Activated naive CD8-positive, alpha-beta T cell (primary cell): ENCODE results near the gene MRPL14.
"Not testable (repeated sequence)": the region's sequence is repeated elsewhere in the genome, so short reads cannot be mapped to it uniquely, and the experiment has no call there.

ENCODE experiments used
- H3K27ac Mint-ChIP-seq: one replicate; pipeline ENCODE4 v1.8.0; 2021; ENCODE audit warnings: mixed read lengths
- H3K27me3 Mint-ChIP-seq: one replicate; pipeline ENCODE4 v1.8.0; 2021; ENCODE audit warnings: mixed read lengths
- H3K36me3 Mint-ChIP-seq: one replicate; pipeline ENCODE4 v1.8.0; 2021; ENCODE audit warnings: mixed read lengths
- H3K4me1 Mint-ChIP-seq: one replicate; pipeline ENCODE4 v1.8.0; 2021; ENCODE audit warnings: low read depth, mixed read lengths
- H3K4me3 Mint-ChIP-seq: one replicate; pipeline ENCODE4 v1.8.0; 2021; ENCODE audit warnings: mild to moderate bottlenecking, mixed read lengths
- H3K9me3 Mint-ChIP-seq: one replicate; pipeline ENCODE4 v1.8.0; 2021; ENCODE audit warnings: low read depth, mixed read lengths

Gene MRPL14

DNA sequence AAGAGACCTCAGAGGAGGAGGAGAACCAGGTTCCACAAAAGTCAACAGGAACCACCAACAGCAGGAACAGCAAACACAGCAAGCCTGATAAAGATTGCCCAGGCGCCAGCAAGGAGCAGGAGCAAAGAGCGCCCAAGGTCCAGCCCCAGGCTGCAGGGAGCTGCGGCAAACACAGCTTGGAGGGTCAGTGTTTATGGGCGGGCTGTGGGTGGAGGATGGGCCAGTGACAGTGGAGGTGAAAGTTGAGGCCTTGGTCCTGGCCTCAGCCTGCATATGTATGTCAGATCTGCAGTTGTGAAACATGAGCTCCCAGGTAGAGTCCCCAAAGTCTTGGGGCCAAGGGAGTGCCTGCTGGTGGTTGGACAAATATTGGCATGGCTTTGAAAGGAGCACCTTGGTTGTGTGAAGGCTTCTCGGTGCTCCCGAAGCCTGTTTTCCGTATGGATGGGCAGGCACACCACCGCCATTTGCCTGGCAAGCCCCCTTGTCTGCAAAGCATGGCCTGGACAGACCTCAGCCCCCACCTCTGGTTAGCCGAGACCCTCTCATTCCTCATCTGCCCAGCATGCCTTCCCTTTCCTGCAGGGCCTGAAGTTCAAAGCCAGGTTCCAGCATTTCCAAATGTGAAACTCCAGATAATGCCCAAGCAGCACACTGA is 29.4 kb upstream of the MRPL14 start:
- no peaks in the 10 kb centered on the region for H3K36me3 Mint-ChIP-seq
- peaks cover 1% of the 10 kb centered on the region for H3K4me1 Mint-ChIP-seq
- H3K9me3 Mint-ChIP-seq: no peaks in the 10 kb centered on the region
- no peak overlapping the region for H3K27ac Mint-ChIP-seq
- H3K27me3 Mint-ChIP-seq: no peaks in the 10 kb centered on the region
- H3K4me3 Mint-ChIP-seq: no peak overlapping the region

DNA sequence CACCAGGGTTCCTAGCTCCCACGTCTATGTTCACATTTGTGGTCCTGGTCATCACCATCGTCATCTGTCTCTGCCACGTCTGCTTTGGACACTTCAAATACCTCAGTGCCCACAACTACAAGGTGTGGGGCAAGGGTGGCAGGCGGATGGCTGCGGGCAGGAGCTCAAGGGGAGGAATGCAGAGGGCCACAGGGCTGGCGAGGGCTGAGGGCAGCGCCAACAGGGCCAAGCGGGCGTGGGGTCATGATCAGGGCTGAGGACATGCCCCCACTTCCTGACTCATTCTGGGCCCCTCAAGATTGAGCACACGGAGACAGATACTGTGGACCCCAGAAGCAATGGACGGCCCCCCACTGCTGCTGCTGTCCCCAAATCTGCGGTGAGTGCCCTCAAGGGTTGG is 26.8 kb upstream of the MRPL14 start:
- Mint-ChIP-seq H3K4me3 (no peak overlapping the region), H3K27me3 (no peaks in the 10 kb centered on the region), H3K36me3 (peaks cover 2% of the 10 kb centered on the region), H3K4me1 (peaks cover 4% of the 10 kb centered on the region), H3K9me3 (no peaks in the 10 kb centered on the region), H3K27ac (no peak overlapping the region)

DNA sequence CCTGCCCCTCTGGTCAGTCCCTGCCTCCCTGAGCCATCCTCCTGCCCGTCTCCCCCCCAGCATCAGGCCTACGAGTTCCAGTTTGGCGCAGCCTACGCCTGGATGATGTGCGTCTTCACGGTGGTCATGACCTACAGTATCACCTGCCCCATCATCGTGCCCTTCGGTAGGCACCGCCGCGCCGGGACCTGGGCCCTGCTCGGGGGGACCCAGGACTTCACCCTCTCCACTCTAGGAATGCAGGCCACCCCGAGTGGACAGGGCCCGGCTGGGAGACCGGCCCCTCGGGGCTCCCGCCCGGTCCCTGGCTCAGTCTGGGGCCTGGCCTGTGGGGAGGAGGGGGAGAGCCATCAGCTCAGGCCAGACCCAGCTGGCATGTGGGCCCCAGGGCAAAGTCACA is 25.3 kb upstream of the MRPL14 start:
- H3K4me1 Mint-ChIP-seq: peaks cover 4% of the 10 kb centered on the region
- H3K27me3 Mint-ChIP-seq: no peaks in the 10 kb centered on the region
- no peak overlapping the region for H3K4me3 Mint-ChIP-seq
- no peaks in the 10 kb centered on the region for H3K9me3 Mint-ChIP-seq
- H3K27ac Mint-ChIP-seq: no peak overlapping the region
- H3K36me3 Mint-ChIP-seq: peaks cover 2% of the 10 kb centered on the region

DNA sequence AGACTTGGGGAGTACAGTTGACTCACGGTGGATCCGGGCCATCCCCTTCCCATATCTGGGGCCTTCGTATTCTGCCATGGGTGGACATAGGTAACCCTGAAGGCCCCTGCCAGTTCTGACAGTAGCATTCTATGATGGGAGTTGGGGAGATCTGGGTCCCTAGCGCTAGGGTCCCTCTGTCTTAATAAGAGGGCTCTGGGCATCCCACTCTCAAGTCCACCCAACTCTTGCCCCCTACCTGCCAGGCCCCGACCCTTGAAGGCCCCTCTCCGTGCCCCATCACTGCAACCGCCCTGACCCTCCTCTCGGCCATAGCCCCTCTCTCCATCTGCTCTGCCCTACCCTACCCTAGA is 24.8 kb upstream of the MRPL14 start:
- Mint-ChIP-seq H3K9me3 (no peaks in the 10 kb centered on the region), H3K36me3 (peaks cover 2% of the 10 kb centered on the region), H3K27ac (no peak overlapping the region), H3K4me1 (peaks cover 4% of the 10 kb centered on the region), H3K27me3 (no peaks in the 10 kb centered on the region), H3K4me3 (no peak overlapping the region)

DNA sequence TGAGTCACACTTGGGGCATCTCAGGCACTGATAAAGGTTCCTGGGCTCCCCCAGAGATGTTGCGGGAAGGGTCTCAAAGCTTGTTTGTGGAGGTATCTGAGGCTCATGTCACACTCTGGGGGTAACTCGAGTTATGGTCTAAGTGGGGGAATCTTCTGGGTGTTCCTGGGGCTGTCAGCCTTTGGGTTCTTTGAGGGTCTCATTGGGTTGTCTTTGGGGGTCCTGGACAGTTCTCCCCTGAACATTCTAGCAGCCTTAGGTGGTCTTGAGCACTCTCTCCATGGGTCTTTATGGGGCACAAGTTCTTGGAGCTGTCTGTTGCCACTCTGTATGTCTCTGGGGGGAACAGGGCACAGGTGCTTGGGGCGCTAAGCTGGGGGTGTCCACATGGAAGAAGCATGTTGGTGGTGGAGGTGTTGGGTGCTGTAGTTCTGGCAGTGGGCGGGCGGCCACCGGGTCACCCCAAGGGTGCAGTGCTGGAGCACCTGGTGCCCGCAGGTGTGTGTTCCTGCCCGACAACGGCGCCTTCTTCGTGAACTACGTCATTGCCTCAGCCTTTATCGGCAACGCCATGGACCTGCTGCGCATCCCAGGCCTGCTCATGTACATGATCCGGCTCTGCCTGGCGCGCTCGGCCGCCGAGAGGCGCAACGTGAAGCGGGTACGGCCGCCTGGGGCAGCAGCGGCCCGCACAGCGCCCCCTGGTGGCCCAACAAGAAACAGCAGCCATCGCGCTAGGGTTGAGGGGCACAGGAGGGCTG is 24.3 kb upstream of the MRPL14 start:
- H3K4me1 Mint-ChIP-seq: peaks cover 4% of the 10 kb centered on the region
- no peaks in the 10 kb centered on the region for H3K9me3 Mint-ChIP-seq
- H3K27ac Mint-ChIP-seq: no peak overlapping the region
- H3K27me3 Mint-ChIP-seq: no peaks in the 10 kb centered on the region
- H3K36me3 Mint-ChIP-seq: peaks cover 2% of the 10 kb centered on the region
- no peak overlapping the region for H3K4me3 Mint-ChIP-seq

DNA sequence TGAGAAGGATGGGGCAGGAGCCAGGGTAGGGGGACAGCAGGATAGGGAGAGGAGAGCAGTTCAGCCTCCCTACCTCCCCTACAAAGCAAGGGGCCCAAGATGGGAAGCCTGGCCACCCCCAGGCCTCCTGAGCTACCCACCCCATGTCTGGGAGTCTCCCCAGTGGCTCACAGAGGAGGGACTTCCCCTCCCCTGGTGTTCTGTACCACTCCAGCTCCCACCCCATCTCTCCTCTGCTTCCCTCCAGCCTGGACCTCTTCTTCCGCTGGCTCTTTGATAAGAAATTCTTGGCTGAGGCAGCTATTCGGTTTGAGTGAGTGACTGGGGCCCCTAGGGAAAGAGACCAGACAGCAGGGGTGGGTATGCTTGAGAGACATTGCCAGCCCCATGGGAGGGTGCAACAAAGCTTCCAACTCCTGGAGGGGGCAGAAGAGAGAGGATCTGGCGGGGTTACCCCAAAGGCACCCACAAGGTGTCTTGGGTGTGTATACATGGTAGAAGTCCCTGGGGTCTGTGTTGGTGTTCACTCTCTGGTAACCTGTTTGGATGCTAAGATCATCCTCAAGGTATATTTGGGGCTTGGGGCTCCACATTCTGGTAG is 23.2 kb upstream of the MRPL14 start:
- no peaks in the 10 kb centered on the region for H3K27me3 Mint-ChIP-seq
- H3K4me3 Mint-ChIP-seq: no peak overlapping the region
- H3K9me3 Mint-ChIP-seq: no peaks in the 10 kb centered on the region
- H3K4me1 Mint-ChIP-seq: peaks cover 4% of the 10 kb centered on the region
- no peak overlapping the region for H3K27ac Mint-ChIP-seq
- peaks cover 2% of the 10 kb centered on the region for H3K36me3 Mint-ChIP-seq

DNA sequence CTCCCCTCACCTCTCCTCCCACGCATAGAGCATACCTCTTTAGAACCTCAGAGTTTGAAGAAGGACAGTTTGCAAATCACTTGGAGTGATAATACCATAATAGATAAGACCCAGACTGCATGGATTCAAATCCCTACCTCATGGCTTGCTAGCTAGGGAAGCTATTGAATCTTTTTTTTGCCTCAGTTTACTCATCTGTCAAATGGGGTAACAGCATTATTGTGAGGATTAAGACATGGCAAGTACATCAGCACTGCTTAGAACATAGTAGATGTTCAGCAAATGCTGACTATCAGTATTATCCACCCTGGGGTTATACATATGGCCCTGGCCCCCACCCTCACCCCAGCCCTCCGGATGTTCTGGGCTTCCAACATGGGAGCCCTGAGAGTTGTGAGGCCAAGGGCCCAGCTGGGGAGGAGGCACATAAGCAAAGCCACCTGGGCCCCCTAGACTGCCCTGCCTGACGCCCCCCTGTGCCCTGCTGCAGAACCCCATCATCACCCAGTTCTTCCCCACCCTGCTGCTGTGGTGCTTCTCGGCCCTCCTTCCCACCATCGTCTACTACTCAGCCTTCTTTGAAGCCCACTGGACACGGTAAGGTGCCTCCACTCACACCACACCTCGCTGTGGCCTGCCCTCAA is 22.2 kb upstream of the MRPL14 start:
- no peak overlapping the region for H3K4me3 Mint-ChIP-seq
- peaks cover 4% of the 10 kb centered on the region for H3K4me1 Mint-ChIP-seq
- H3K27me3 Mint-ChIP-seq: no peaks in the 10 kb centered on the region
- no peaks in the 10 kb centered on the region for H3K9me3 Mint-ChIP-seq
- peaks cover 2% of the 10 kb centered on the region for H3K36me3 Mint-ChIP-seq
- H3K27ac Mint-ChIP-seq: no peak overlapping the region

DNA sequence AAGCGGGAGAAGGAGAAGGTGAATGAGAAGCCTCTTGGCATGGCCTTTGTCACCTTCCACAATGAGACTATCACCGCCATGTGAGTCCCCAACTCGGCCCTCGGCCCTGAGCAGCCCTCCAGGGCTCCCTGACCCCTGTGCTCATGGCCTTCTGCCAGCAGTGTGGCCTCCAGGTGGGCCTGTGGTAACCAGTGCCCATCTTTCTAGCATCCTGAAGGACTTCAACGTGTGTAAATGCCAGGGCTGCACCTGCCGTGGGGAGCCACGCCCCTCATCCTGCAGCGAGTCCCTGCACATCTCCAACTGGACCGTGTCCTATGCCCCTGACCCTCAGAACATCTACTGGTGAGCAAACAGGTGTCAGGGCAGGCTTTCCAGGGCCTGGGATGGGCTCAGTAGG is 21.1 kb upstream of the MRPL14 start:
- Mint-ChIP-seq H3K27ac (no peak overlapping the region), H3K27me3 (no peaks in the 10 kb centered on the region), H3K36me3 (peaks cover 2% of the 10 kb centered on the region), H3K9me3 (no peaks in the 10 kb centered on the region), H3K4me1 (peaks cover 4% of the 10 kb centered on the region), H3K4me3 (no peak overlapping the region)

DNA sequence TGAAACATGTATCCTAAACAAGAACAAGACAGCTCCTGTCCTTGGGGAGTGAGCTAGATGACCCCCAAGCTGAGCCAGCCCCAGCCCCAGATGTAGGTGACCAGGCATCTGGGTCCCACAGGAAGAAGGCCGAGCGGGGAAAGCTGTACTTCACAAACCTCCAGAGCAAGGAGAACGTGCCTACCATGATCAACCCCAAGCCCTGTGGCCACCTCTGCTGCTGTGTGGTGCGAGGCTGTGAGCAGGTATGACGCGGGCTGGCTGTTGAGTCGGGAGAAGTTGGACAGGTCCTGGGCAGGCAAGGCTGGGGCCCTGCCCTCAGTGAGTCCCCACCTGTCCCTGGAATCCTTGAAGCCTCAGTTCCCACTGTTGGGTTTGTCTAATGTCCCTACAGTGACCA is 20.0 kb upstream of the MRPL14 start:
- Mint-ChIP-seq H3K27ac (no peak overlapping the region), H3K4me1 (peaks cover 4% of the 10 kb centered on the region), H3K36me3 (peaks cover 2% of the 10 kb centered on the region), H3K4me3 (no peak overlapping the region), H3K9me3 (no peaks in the 10 kb centered on the region), H3K27me3 (no peaks in the 10 kb centered on the region)

DNA sequence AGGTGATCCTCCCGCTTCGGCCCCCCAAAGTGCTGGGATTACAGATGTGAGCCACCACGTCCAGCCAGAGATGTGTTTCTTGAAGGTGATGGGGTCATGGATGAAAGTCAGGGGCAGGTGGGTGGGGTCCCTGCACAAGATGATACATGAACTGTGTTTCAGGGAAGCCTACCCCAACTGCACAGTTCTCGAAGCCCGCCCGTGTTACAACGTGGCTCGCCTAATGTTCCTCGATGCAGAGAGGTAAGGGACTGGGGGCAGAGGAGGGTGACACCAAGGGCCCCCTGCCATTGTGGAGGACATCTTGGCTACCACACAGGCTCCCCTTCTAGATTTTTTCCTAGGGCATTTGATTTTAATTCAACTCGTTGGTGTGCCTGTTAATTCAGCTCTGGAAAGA is 19.4 kb upstream of the MRPL14 start:
- Mint-ChIP-seq H3K4me3 (no peak overlapping the region), H3K9me3 (no peaks in the 10 kb centered on the region), H3K4me1 (peaks cover 3% of the 10 kb centered on the region), H3K27ac (no peak overlapping the region), H3K27me3 (no peaks in the 10 kb centered on the region), H3K36me3 (peaks cover 2% of the 10 kb centered on the region)

DNA sequence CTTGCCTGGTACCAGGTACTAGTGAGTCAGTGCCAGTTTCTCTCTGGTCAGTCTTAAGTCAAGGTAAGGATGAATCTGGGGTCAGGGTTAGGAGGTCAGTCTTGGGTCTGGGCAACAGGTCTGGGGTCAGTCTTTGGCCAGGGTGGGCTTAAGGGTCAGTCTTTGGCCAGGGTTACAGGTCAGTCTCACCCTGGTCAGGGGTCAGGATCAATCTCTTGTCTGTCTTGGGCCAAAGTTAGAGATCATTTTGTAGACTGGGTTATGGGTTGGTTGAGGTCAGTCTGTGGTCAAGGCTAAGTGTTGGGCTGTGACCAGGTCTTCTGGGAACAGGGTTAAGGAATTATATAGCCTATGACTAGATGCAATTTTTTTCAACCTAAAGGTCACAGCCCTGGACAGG is 18.6 kb upstream of the MRPL14 start:
- no peaks in the 10 kb centered on the region for H3K4me1 Mint-ChIP-seq
- no peak overlapping the region for H3K4me3 Mint-ChIP-seq
- no peaks in the 10 kb centered on the region for H3K27me3 Mint-ChIP-seq
- H3K36me3 Mint-ChIP-seq: peaks cover 2% of the 10 kb centered on the region
- H3K27ac Mint-ChIP-seq: no peak overlapping the region
- H3K9me3 Mint-ChIP-seq: no peaks in the 10 kb centered on the region

DNA sequence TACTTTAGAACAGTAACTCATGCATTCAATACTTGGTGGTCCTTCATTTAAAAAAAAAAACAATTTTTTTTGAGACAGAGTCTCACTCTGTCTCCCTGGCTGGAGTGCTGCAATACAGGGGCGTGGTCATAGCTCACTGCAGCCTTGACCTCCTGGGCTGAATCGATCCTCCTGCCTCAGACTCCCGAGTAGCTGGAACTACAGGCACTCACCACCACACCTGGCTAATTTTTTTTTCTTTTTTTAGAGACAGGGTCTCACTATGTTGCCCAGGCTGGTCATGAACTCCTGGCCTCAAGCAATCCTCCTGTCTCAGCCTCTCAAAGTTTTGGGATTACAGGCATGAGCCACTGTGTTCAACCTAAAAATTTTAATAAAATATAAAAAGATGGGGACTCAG is 17.3 kb upstream of the MRPL14 start:
- not testable (repeated sequence) for H3K9me3 Mint-ChIP-seq, H3K36me3 Mint-ChIP-seq, H3K4me1 Mint-ChIP-seq, H3K4me3 Mint-ChIP-seq, H3K27me3 Mint-ChIP-seq, H3K27ac Mint-ChIP-seq

DNA sequence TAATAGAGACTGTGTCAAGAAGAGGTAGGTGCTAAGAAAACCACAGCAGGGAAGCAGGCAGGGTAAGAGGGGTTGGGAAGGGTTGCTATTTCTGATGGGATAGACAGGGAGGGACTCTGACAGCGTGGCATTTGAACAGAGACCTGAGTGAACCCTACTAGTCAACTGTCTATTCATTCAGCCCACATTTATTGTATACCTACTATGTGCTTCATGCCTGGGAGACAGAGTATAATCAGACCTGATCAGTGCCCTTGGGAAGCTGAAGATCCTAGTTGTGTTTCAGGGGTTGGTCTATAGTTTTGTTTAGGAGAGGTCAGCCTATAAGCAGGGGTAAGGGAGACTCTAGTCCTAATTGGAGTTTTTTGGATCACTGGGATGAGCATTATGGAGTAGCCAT is 16.5 kb upstream of the MRPL14 start:
- no peak overlapping the region for H3K4me3 Mint-ChIP-seq
- H3K9me3 Mint-ChIP-seq: no peaks in the 10 kb centered on the region
- no peaks in the 10 kb centered on the region for H3K27me3 Mint-ChIP-seq
- H3K27ac Mint-ChIP-seq: no peak overlapping the region
- no peaks in the 10 kb centered on the region for H3K36me3 Mint-ChIP-seq
- no peaks in the 10 kb centered on the region for H3K4me1 Mint-ChIP-seq

DNA sequence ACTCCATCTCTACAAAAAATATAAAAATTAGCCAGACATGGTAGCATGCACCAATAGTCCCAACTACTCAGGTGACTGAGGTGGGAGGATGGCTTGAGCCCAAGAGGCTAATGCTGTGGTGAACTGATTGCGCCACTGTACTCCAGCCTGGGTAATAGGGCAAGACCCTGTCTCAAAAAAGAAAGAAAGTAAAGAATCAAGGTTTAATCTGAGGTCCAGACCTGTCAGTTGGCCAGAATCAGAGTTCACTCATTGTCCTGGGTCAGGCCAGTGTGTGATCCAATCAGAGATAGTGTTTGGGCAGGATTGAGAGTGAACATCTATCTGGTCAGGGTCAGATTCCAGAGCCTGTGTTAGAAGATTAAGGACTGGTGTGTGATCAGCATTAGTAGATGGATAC is 15.6 kb upstream of the MRPL14 start:
- Mint-ChIP-seq H3K36me3 (no peaks in the 10 kb centered on the region), H3K4me1 (no peaks in the 10 kb centered on the region), H3K9me3 (no peaks in the 10 kb centered on the region), H3K4me3 (no peak overlapping the region), H3K27ac (no peak overlapping the region), H3K27me3 (no peaks in the 10 kb centered on the region)

DNA sequence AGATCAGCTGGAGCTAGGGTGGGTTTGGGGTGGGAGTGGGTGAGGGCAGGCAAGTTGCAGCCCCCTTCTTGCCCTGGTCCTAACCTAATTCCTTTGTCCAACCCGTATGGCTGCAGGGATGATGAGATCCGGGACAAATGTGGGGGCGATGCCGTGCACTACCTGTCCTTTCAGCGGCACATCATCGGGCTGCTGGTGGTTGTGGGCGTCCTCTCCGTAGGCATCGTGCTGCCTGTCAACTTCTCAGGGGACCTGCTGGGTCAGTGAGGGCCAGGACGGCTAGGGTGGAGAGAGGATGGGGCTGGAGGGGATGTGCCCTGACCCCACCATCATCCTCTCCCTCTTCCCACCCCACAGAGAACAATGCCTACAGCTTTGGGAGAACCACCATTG is 12.1 kb upstream of the MRPL14 start:
- Mint-ChIP-seq H3K27me3 (no peaks in the 10 kb centered on the region), H3K4me3 (no peak overlapping the region), H3K27ac (no peak overlapping the region), H3K9me3 (no peaks in the 10 kb centered on the region), H3K36me3 (peaks cover 2% of the 10 kb centered on the region), H3K4me1 (no peaks in the 10 kb centered on the region)
